ENCODE data around the gene C5orf15. TPM values are rescaled to one million over a fixed set of nuclear protein-coding genes. Genes with fewer than 3 reads are reported as not detected.

The C5orf15 gene
- total RNA-seq, 4 donors from 2014 or later = 53.7 to 76.3 (median 71.4) TPM

- H3K4me3 ChIP-seq (replicated peaks in 1 of 3) = no peak overlapping the region
- no peaks in the 10 kb centered on the region for H3K36me3 ChIP-seq
- H3K27me3 ChIP-seq = no peaks in the 10 kb centered on the region
- peak; percentile 55 to 56 for DNase-seq
- H3K27ac ChIP-seq = no peak overlapping the region
- intact Hi-C loops (cut with DNase I) = no loop called here
- peaks cover 0 to 20% of the 10 kb centered on the region in 2 donors for H3K4me1 ChIP-seq
- TF ChIP-seq POLR2A (IDR thresholded peaks at IDR 0.05) (no peak), CTCF (IDR thresholded peaks at IDR 0.05) (no peak)
- H3K9me3 ChIP-seq = no peaks in the 10 kb centered on the region
- 65 to 73% methylated on average over 11 of the region's 11 CpGs for WGBS, 2 donors
Measured at GRCh38 chr5:133942614-133943474, 25.6 kb downstream of the C5orf15 start.

- Histone ChIP-seq H3K4me1 (peaks cover 0 to 20% of the 10 kb centered on the region in 2 donors), H3K4me3 (replicated peaks in 1 of 3) (no peak overlapping the region), H3K27me3 (no peaks in the 10 kb centered on the region), H3K27ac (no peak overlapping the region), H3K36me3 (no peaks in the 10 kb centered on the region), H3K9me3 (no peaks in the 10 kb centered on the region)
- intact Hi-C loops (cut with DNase I) = no loop called here
- no peak for TF ChIP-seq CTCF (IDR thresholded peaks at IDR 0.05)
- WGBS, 2 donors = 88 to 91% methylated on average over 8 of the region's 8 CpGs
- DNase-seq = no peak
Measured at GRCh38 chr5:133941456-133942196, 26.8 kb downstream of the C5orf15 start.

GRCh38 chr5:133939668-133940067, 28.8 kb downstream of the C5orf15 start:
- Histone ChIP-seq H3K27ac (no peak overlapping the region), H3K27me3 (no peaks in the 10 kb centered on the region), H3K4me1 (peaks cover 0 to 15% of the 10 kb centered on the region in 2 donors), H3K9me3 (no peaks in the 10 kb centered on the region), H3K4me3 (replicated peaks in 1 of 3) (no peak overlapping the region), H3K36me3 (no peaks in the 10 kb centered on the region)
- intact Hi-C loops (cut with DNase I) = no loop called here
- DNase-seq = no peak
- no peak for TF ChIP-seq CTCF (IDR thresholded peaks at IDR 0.05)
- 92 to 98% methylated on average over 3 of the region's 3 CpGs for WGBS, 2 donors

- Histone ChIP-seq H3K4me3 (replicated peaks in 1 of 3) (no peak overlapping the region), H3K27ac (no peak overlapping the region), H3K27me3 (no peaks in the 10 kb centered on the region), H3K9me3 (no peaks in the 10 kb centered on the region), H3K4me1 (peaks cover 0 to 11% of the 10 kb centered on the region in 2 donors), H3K36me3 (no peaks in the 10 kb centered on the region)
- intact Hi-C loops (cut with DNase I) = no loop called here
- 89 to 90% methylated on average over 3 of the region's 3 CpGs for WGBS, 2 donors
- no peak for DNase-seq
- TF ChIP-seq CTCF (IDR thresholded peaks at IDR 0.05) (no peak), POLR2A (IDR thresholded peaks at IDR 0.05) (no peak)
Measured at GRCh38 chr5:133938929-133939328, 29.5 kb downstream of the C5orf15 start.

All from thyroid gland (tissue), 4 donors.